Coronary artery (tissue), 2 donors: ENCODE results near the gene ANTXR1.
A peak's percentile ranks its signal among the peaks of the same experiment; 100 is the strongest.

Experiments used
- DNase-seq: peaks from one replicate; pipeline ENCODE4 v3.0.0-alpha.2; 2017; ENCODE audit warnings: low spot score
- H3K27ac ChIP-seq, 2 donors: fragments of 200-600 bp; sonication (generic); one replicate each; pipeline ENCODE4 v1.5.1; 2016 to 2019
- H3K4me3 ChIP-seq: fragments of 200-600 bp; sonication (generic); 2 replicates; pipeline ENCODE4 v1.5.1; 2016; ENCODE audit warnings: mild to moderate bottlenecking, moderate library complexity
- CTCF ChIP-seq: fragments of 200-600 bp; sonication (generic); IDR thresholded peaks from one replicate; pipeline ENCODE4 v1.5.1; 2019; ENCODE audit warnings: antibody characterized with exemption

Gene ANTXR1

GRCh38 chr2:69013142-69013839 is at the start of gene ANTXR1:
Gene ANTXR1 (plus strand): TSS chr2:69013179. CDS start chr2:69013500, 321 bp downstream.
- peak; percentile 14 for TF ChIP-seq CTCF

GRCh38 chr2:68964282-68964681 is 48.7 kb upstream of the ANTXR1 start:
- no peak for DNase-seq
- no peak for TF ChIP-seq CTCF
- Histone ChIP-seq H3K27ac (no peak overlapping the region), H3K4me3 (no peak overlapping the region)

More at GRCh38 chr2:69013142-69013839, at the start of gene ANTXR1:
- peak within 1 kb of the TSS; percentile 95 for H3K4me3 ChIP-seq
- H3K27ac ChIP-seq, result peak within 1 kb of the TSS; percentile 77 to 96
- peak; percentile 88 for DNase-seq

- TF ChIP-seq CTCF, result no peak
- DNase-seq, result no peak
These were observed 44.8 kb upstream of the ANTXR1 start for GRCh38 chr2:68968221-68968620.

GRCh38 chr2:68969736-68970490 is 43.1 kb upstream of the ANTXR1 start:
- Histone ChIP-seq H3K27ac (no peak overlapping the region), H3K4me3 (no peak overlapping the region)
- no peak for TF ChIP-seq CTCF
- DNase-seq, result no peak

More at GRCh38 chr2:68968221-68968620, 44.8 kb upstream of the ANTXR1 start:
- Histone ChIP-seq H3K4me3 (no peak overlapping the region), H3K27ac (no peak overlapping the region)

GRCh38 chr2:68970566-68971265 is 42.3 kb upstream of the ANTXR1 start:
- peak overlapping the region in 1 of 2 donors; percentile 61 for H3K27ac ChIP-seq
- TF ChIP-seq CTCF, result no peak

GRCh38 chr2:68971591-68972231 is 41.3 kb upstream of the ANTXR1 start:
- Histone ChIP-seq H3K27ac (peak overlapping the region in 1 of 2 donors; percentile 61), H3K4me3 (no peak overlapping the region)
- DNase-seq, result no peak
- no peak for TF ChIP-seq CTCF

More at GRCh38 chr2:68970566-68971265, 42.3 kb upstream of the ANTXR1 start:
- no peak overlapping the region for H3K4me3 ChIP-seq
- DNase-seq, result no peak
